K562 (cell line): ENCODE data around the gene ZDHHC11. TPM values are rescaled to one million over a fixed set of nuclear protein-coding genes. Genes with fewer than 3 reads are reported as not detected.
A peak's percentile ranks its signal among the peaks of the same experiment; 100 is the strongest.

ENCODE experiments used
- BRCA1 ChIP-seq, 2 experiments: fragments of 450-650 bp in 1 of 2; sonication (generic) in 1 of 2; formaldehyde crosslinking in 1 of 2; IDR thresholded peaks; 2 replicates each; pipeline versions ENCODE4 v1.5.0 to v1.6.1; 2017 to 2020; ENCODE audit warnings: mild to moderate bottlenecking in 1 of 2, missing genetic modification reagents in 1 of 2
- EP300 ChIP-seq: IDR thresholded peaks from 2 replicates; pipeline ENCODE4 v1.6.1; 2012; ENCODE audit warnings: low read length, improper control_type of control experiment
- ETS2 ChIP-seq: IDR thresholded peaks from 2 replicates; pipeline ENCODE4 v1.6.1; 2016; ENCODE audit warnings: borderline replicate concordance, missing genetic modification characterization, mild to moderate bottlenecking, moderate library complexity, missing compliant biosample characterization; ENCODE audit not compliant: poor library complexity, severe bottlenecking
- MCM5 ChIP-seq: fragments of 450-650 bp; IDR thresholded peaks from 2 replicates; pipeline ENCODE4 v1.6.1; 2016; ENCODE audit warnings: low read depth
- NFIC ChIP-seq: fragments of 450-650 bp; IDR thresholded peaks from 2 replicates; pipeline ENCODE4 v1.6.1; 2017; ENCODE audit warnings: mild to moderate bottlenecking, inconsistent platforms
- PCBP2 ChIP-seq: fragments of 200-400 bp; formaldehyde crosslinking; IDR thresholded peaks from 2 replicates; pipeline ENCODE4 v1.6.1; 2018; ENCODE audit warnings: low read length, low read depth, mild to moderate bottlenecking, moderate library complexity; ENCODE audit not compliant: poor library complexity, severe bottlenecking
- POLR2AphosphoS5 ChIP-seq: IDR thresholded peaks from 2 replicates; pipeline ENCODE4 v1.6.1; 2011; ENCODE audit warnings: mild to moderate bottlenecking, low read depth, low read length, moderate library complexity; ENCODE audit not compliant: control insufficient read depth, insufficient read depth
- POLR2G ChIP-seq: fragments of 200-400 bp; formaldehyde crosslinking; IDR thresholded peaks from 2 replicates; pipeline ENCODE4 v1.6.1; 2017; ENCODE audit warnings: low read depth, mild to moderate bottlenecking, antibody characterized with exemption, low read length, moderate library complexity
- SLC30A9 ChIP-seq: fragments of 250-450 bp; sonication (Bioruptor Pico); IDR thresholded peaks from 2 replicates; pipeline ENCODE4 v1.8.0; 2022; ENCODE audit warnings: mild to moderate bottlenecking, moderate library complexity
- TEAD4 ChIP-seq, 2 experiments: sonication (generic) in 1 of 2; formaldehyde crosslinking in 1 of 2; IDR thresholded peaks; 2 replicates each; pipeline versions ENCODE4 v1.6.1 to v1.8.0; 2012 to 2022; ENCODE audit warnings: borderline replicate concordance in 1 of 2, inconsistent platforms in 1 of 2, low read length in 1 of 2, mild to moderate bottlenecking in 1 of 2, missing genetic modification reagents in 1 of 2
- XRCC4 ChIP-seq: IDR thresholded peaks from one replicate; pipeline ENCODE4 v1.6.1; 2011; ENCODE audit not compliant: insufficient read depth, insufficient read length; ENCODE audit errors: extremely low read depth
- ZNF232 ChIP-seq: sonication (generic); formaldehyde crosslinking; IDR thresholded peaks from 2 replicates; pipeline ENCODE4 v1.8.0; 2022; ENCODE audit warnings: mild to moderate bottlenecking, missing genetic modification reagents
- ZNF586 ChIP-seq: fragments of 450-650 bp; formaldehyde crosslinking; conservative IDR thresholded peaks from 2 replicates; pipeline ENCODE4 v1.4.0; 2020; ENCODE audit warnings: mild to moderate bottlenecking, moderate library complexity
- polyA plus RNA-seq, 8 experiments: library from polyadenylated mRNA; depleted of rRNA in 4 of 8; stranded (reverse) in 5 of 8; unstranded in 3 of 8; fragments of >200 nt; fragmentation: Nextera tagmentation in 2 of 8; fragmentation: Illumina TruSeq in 1 of 8; extraction: Ambion mirVana in 2 of 8; extraction: Trizol in 1 of 8; gene quantifications; 2 replicates each; pipeline versions ENCODE4 v1.2.1 to v1.2.3, GENCODE V29; 2011 to 2014; ENCODE audit warnings: inconsistent platforms in 1 of 8, missing spikeins in 1 of 8
- total RNA-seq, 7 experiments: library from RNA; depleted of rRNA in 6 of 7; stranded (reverse); fragments of >200 nt in 6 of 7; fragmentation: Illumina TruSeq in 2 of 7; extraction: Trizol in 2 of 7; gene quantifications; 2 replicates each; pipeline versions ENCODE4 v1.2.1 to v1.2.3, GENCODE V29; 2011 to 2021; ENCODE audit warnings: low replicate concordance in 1 of 7
- TF ChIP-seq, protein P1 (sequence below): fragments of 250-450 bp; sonication (Bioruptor Pico); IDR thresholded peaks from 2 replicates; pipeline ENCODE4 v1.8.0; 2022; ENCODE audit warnings: inconsistent platforms, mild to moderate bottlenecking, moderate library complexity, borderline replicate concordance
- TF ChIP-seq, protein P2 (sequence below): fragments of 250-450 bp; sonication (Bioruptor Pico); IDR thresholded peaks from 2 replicates; pipeline ENCODE4 v1.5.0; 2020; ENCODE audit warnings: mild to moderate bottlenecking
- TF ChIP-seq, protein P3 (sequence below): IDR thresholded peaks from 2 replicates; pipeline ENCODE4 v1.6.1; 2011; ENCODE audit not compliant: insufficient read length; ENCODE audit errors: extremely low read depth
- TF ChIP-seq, protein P4 (sequence below): fragments of 250-450 bp; sonication (Bioruptor Pico); IDR thresholded peaks from 2 replicates; pipeline ENCODE4 v1.5.0; 2021; ENCODE audit warnings: mild to moderate bottlenecking, borderline replicate concordance
- TF ChIP-seq, protein P5 (sequence below): fragments of 450-650 bp; IDR thresholded peaks from 2 replicates; pipeline ENCODE4 v1.6.1; 2016; ENCODE audit warnings: borderline replicate concordance

The ZDHHC11 gene
- total and polyA plus RNA-seq, 9 of the 15 experiments (the other 6 are each of a cell fraction or from before 2014, with no cell fraction given): 0.07 to 2.3 (median 0.52) TPM

DNA sequence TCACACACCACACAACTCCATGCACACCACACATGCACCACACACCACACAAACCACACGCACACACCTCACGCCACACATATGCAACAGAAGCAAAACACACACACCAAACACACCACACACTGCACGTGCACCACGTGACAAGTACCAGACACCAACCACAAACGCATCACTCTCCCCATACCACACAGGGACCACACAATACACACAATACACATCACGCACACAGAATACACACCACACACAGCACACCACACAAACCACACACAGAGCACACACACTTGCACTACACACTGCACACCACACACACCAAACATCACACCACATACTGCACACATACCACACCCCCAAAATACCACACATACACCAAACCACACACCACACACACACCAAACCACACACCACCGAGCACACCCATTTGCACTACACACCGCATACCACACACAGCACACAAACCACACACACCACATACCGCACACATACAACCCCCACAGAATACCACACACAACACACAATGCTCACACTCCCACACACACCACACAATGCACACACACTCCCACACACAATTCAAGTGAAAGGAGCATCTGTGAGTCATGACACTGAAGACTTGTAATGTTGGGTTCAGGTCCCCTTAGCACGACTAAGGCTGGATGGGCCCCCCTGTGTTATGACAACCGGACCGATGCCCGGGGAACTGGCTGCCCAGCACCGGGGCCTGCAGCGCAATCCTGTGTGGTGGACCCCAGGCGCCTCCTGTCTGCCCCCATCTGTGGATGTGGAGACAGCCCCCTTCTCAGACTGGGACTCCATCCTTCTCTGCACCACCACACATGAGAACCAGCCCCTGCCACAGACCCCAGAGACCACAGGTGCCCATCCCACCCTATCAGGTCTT lies 6.0 kb upstream of the ZDHHC11 start (continued):
- TF ChIP-seq BRCA1 (IDR thresholded peaks at IDR 0.05): no peak
- no peak for TF ChIP-seq BRCA1 (CRISPR knock-in tag; IDR thresholded peaks at IDR 0.05)
- TF ChIP-seq, protein P1, sequence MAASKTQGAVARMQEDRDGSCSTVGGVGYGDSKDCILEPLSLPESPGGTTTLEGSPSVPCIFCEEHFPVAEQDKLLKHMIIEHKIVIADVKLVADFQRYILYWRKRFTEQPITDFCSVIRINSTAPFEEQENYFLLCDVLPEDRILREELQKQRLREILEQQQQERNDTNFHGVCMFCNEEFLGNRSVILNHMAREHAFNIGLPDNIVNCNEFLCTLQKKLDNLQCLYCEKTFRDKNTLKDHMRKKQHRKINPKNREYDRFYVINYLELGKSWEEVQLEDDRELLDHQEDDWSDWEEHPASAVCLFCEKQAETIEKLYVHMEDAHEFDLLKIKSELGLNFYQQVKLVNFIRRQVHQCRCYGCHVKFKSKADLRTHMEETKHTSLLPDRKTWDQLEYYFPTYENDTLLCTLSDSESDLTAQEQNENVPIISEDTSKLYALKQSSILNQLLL (CRISPR knock-in tag): no peak
- no peak for TF ChIP-seq NFIC
- no peak for TF ChIP-seq MCM5
- TF ChIP-seq ETS2 (tag): no peak
- TF ChIP-seq, protein P2, sequence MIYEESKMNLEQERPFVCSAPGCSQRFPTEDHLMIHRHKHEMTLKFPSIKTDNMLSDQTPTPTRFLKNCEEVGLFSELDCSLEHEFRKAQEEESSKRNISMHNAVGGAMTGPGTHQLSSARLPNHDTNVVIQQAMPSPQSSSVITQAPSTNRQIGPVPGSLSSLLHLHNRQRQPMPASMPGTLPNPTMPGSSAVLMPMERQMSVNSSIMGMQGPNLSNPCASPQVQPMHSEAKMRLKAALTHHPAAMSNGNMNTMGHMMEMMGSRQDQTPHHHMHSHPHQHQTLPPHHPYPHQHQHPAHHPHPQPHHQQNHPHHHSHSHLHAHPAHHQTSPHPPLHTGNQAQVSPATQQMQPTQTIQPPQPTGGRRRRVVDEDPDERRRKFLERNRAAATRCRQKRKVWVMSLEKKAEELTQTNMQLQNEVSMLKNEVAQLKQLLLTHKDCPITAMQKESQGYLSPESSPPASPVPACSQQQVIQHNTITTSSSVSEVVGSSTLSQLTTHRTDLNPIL (CRISPR knock-in tag): no peak
- TF ChIP-seq, protein P3, sequence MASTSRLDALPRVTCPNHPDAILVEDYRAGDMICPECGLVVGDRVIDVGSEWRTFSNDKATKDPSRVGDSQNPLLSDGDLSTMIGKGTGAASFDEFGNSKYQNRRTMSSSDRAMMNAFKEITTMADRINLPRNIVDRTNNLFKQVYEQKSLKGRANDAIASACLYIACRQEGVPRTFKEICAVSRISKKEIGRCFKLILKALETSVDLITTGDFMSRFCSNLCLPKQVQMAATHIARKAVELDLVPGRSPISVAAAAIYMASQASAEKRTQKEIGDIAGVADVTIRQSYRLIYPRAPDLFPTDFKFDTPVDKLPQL: no peak
- TF ChIP-seq SLC30A9: no peak
- TF ChIP-seq PCBP2: no peak
- no peak for TF ChIP-seq XRCC4
- peak; percentile 43 for TF ChIP-seq POLR2G
- TF ChIP-seq POLR2AphosphoS5: no peak
- no peak for TF ChIP-seq TEAD4 (IDR thresholded peaks at IDR 0.05; ENCODE audit: low read length)
- no peak for TF ChIP-seq TEAD4 (CRISPR knock-in tag; IDR thresholded peaks at IDR 0.05; ENCODE audit: borderline replicate concordance)
- TF ChIP-seq EP300: no peak
- TF ChIP-seq, protein P4, sequence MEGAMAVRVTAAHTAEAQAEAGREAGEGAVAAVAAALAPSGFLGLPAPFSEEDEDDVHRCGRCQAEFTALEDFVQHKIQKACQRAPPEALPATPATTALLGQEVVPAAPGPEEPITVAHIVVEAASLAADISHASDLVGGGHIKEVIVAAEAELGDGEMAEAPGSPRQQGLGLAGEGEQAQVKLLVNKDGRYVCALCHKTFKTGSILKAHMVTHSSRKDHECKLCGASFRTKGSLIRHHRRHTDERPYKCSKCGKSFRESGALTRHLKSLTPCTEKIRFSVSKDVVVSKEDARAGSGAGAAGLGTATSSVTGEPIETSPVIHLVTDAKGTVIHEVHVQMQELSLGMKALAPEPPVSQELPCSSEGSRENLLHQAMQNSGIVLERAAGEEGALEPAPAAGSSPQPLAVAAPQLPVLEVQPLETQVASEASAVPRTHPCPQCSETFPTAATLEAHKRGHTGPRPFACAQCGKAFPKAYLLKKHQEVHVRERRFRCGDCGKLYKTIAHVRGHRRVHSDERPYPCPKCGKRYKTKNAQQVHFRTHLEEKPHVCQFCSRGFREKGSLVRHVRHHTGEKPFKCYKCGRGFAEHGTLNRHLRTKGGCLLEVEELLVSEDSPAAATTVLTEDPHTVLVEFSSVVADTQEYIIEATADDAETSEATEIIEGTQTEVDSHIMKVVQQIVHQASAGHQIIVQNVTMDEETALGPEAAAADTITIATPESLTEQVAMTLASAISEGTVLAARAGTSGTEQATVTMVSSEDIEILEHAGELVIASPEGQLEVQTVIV (CRISPR knock-in tag): no peak
- TF ChIP-seq ZNF586 (CRISPR knock-in tag): no peak
- no peak for TF ChIP-seq ZNF232 (CRISPR knock-in tag)
- TF ChIP-seq, protein P5, sequence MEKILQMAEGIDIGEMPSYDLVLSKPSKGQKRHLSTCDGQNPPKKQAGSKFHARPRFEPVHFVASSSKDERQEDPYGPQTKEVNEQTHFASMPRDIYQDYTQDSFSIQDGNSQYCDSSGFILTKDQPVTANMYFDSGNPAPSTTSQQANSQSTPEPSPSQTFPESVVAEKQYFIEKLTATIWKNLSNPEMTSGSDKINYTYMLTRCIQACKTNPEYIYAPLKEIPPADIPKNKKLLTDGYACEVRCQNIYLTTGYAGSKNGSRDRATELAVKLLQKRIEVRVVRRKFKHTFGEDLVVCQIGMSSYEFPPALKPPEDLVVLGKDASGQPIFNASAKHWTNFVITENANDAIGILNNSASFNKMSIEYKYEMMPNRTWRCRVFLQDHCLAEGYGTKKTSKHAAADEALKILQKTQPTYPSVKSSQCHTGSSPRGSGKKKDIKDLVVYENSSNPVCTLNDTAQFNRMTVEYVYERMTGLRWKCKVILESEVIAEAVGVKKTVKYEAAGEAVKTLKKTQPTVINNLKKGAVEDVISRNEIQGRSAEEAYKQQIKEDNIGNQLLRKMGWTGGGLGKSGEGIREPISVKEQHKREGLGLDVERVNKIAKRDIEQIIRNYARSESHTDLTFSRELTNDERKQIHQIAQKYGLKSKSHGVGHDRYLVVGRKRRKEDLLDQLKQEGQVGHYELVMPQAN: peak; percentile 15; the same call in 1 of the 2 replicates
